Breast epithelium (tissue), 3 donors: ENCODE results near the gene CCDC127.

Experiments
- POLR2AphosphoS5 ChIP-seq, 3 donors: sonication (generic); formaldehyde crosslinking; IDR thresholded peaks; one replicate each; pipeline ENCODE4 v1.6.1; 2017; ENCODE audit warnings: antibody characterized with exemption in 3 of 3
- TF ChIP-seq, protein P1 (sequence below), 3 donors: fragments of 450-650 bp; IDR thresholded peaks; one replicate each; pipeline ENCODE4 v1.5.1; 2016 to 2017; ENCODE audit warnings: antibody characterized with exemption in 3 of 3, mild to moderate bottlenecking in 3 of 3, moderate library complexity in 3 of 3

GRCh38 chr5:188488-189481, 29.2 kb downstream of the CCDC127 start:
- TF ChIP-seq, protein P1, sequence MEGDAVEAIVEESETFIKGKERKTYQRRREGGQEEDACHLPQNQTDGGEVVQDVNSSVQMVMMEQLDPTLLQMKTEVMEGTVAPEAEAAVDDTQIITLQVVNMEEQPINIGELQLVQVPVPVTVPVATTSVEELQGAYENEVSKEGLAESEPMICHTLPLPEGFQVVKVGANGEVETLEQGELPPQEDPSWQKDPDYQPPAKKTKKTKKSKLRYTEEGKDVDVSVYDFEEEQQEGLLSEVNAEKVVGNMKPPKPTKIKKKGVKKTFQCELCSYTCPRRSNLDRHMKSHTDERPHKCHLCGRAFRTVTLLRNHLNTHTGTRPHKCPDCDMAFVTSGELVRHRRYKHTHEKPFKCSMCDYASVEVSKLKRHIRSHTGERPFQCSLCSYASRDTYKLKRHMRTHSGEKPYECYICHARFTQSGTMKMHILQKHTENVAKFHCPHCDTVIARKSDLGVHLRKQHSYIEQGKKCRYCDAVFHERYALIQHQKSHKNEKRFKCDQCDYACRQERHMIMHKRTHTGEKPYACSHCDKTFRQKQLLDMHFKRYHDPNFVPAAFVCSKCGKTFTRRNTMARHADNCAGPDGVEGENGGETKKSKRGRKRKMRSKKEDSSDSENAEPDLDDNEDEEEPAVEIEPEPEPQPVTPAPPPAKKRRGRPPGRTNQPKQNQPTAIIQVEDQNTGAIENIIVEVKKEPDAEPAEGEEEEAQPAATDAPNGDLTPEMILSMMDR (IDR thresholded peaks at IDR 0.05): peak; percentile 85 to 90 (median 89)
- no peak for TF ChIP-seq POLR2AphosphoS5 (IDR thresholded peaks at IDR 0.05)
